Forelimb muscle (tissue), 1 donor: ENCODE data around the gene CYP46A1. TPM values are rescaled to one million over a fixed set of nuclear protein-coding genes. Genes with fewer than 3 reads are reported as not detected.
"Not testable (repeated sequence)": the region's sequence is repeated elsewhere in the genome, so short reads cannot be mapped to it uniquely, and the experiment has no call there.

Experiments
- DNase-seq: peaks from one replicate; pipeline ENCODE4 v3.0.0-alpha.2; 2013; ENCODE audit warnings: low read depth
- polyA plus RNA-seq: library from polyadenylated mRNA; unstranded; fragments of 120-200 nt; gene quantifications from one replicate; pipeline ENCODE4 v1.2.1, GENCODE V29; 2013; ENCODE audit not compliant: insufficient read length

Gene CYP46A1
- polyA plus RNA-seq, 1 donor = 4.7 TPM

DNA sequence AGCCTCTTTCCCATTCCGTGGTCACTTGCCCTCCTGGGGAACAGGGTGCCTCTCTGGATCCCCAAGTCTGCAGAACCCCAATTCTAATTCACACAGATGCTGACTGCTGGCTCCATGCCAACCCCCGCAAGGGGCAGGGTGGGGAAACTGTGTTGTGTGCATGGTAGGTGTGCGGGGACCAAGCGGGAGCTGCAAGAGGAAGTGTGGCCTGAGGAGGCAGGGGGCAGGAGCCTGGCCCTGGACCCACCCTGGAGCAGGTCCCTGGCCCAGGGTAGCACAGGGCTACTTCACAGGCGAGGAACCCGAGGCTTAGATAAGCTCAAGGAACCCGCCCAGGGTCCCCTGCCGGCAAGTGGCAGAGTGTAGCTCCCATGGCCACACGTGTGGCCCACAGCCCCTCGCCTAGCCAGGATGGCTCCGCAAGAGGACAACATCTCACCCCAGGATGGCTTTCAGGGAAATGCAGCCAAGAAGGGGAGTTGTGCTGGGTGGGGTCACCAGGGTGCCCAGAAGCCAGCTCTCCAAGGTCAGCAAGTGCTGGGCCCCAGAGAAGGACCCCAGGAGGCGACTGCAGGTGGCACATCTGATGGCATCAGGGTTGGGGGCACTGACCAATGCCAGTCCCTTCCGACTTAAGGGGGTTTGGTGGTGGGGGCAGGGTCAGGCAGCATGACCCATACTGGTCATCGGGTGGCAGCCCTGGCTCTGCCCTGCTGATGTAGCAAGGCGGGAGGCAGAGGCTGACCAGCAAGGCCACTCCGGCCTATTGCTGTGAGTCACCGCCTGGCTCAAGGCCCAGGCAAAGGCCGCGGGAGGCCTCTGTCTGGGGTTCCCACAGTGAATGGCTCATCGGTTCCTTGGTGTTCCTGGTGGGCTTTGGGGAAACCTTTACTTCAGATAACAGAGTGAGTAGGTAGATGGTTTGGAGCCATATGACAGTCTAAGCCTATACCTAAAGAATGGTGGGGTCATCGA is 71.8 kb downstream of the CYP46A1 start:
- peak; percentile 46 for DNase-seq

DNA sequence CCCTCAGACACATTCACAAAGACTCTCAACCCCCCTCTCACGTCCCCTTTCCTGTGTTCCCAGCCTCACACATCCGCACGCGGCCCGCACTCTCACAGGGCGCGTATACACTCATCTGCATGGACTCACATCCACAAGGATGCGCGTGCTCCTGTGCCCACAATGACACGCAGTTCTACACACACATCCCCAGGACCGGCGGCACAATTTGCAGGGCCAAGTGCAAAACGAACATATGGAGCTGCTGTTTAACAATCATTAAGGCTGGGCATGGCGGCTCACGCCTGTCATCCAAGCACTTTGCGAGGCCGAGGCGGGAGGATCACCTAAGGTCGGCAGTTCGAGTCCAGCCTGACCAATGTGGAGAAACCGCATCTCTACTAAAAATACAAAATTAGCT is 72.7 kb downstream of the CYP46A1 start:
- DNase-seq = no peak

DNA sequence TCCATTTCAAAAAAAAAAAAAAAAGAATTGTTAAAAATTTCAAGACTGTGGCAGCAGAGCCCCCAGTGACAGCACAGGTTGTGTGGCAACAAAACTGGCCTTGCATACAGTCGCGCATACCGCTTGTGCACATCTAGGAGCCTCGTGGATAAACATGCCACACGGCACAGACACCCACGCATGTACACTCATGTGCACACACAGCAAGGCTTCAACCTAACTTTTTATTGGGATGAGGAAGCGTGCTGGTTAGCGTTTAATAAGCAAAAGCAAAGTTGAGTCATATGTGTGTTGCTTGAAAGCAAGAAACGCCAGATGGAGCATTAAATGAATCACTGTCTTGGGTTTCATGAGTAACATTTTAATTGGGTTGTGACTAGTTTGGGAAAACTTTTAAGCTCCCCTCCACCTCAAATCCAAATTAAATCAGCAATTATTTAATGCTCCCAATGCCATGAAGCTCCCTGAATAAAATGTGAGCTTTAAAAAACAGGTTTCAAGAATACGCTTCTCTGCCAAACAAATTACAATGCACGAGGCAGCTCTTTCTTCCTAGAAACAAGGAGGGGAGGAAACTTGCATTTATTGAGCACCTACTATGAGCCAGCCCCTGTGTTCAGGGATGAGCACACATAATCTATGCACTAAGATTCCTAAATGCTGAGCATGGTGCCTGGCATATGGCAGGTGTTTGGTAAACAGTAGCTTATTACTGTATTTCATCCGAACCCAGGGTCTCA is 73.4 kb downstream of the CYP46A1 start:
- DNase-seq = no peak

DNA sequence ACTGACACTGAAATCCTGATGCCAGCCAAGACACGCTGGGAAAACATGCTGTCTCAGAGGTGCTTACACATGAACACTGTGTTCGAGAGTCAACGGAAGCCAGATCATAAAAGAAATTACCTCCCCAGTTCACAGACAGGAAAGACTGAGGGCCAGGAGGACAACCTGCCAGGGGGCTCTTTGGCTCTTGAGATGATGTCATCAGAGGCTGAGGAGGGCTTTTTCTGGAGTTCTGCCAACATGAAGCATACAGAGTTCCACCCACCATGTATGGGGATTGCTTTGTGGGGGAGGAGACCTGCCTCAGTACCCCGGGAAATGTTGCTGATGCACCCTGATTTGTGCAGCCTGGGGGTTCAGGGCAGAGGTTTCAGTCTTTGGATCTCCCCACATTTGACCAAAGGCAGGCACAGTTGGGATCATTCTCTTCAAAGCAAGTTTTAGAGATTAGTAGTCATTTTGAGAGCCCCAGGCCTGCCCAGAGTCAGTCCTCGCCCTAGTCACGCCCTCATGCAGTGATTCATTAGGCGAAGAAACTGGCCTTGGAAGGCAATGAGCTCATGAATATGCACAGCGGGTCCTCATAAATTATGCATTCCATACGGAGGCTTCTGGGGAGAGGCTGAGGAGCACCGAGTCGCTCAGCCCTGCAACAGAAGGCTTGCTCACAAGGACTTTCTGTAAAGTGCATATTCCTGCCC is 74.2 kb downstream of the CYP46A1 start:
- DNase-seq = peak; percentile 59

DNA sequence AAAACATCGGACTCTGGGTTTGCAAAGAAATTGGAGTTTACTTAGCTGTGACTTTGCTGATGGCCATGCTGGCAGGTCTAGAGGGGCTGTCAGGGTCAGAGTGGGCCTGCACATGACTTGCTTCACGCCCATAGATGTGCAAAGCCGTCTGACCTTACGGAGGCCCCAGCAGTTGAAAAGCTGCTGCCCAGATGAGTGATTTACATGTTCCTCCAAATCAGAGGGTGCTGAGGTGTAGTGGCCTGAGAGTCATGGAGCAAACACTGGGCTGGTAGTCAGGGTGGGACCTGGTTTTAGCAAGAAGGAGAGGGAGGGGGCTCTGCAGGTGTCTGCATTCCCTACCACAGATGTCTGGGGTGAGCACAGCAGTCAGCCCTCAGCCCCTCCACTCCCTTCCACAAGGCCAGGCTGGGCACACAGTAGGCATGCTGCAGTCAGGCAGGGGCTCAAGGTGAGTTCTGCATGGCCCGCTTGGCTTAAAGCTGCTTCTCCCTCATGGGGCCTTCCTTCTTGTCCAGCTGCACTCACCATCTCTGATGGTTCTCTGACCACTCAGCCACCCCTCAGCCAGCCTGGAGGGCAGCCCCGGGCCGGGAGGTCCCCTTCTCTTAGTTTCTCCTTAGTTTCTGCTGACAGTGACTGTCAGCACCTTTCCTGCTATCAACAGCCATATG is 74.9 kb downstream of the CYP46A1 start:
- no peak for DNase-seq

DNA sequence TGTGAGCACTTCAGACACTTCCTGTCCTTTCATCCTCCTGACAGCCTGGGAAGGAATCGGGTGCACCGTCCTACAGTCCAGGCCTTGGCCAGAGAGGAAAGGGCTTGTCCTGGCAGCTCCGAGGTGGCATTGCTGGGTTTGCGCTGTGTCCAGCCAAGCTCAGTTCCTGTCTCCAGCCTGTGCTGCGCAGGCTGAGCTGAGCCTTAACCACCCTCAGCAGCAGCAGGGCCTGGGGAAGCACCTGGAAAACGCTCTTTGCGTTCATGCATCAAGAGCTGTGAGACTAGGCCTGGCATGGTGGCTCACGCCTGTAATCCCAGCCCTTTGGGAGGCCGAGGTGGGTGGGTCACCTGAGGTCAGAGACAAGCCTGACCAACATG is 75.4 kb downstream of the CYP46A1 start:
- no peak for DNase-seq

DNA sequence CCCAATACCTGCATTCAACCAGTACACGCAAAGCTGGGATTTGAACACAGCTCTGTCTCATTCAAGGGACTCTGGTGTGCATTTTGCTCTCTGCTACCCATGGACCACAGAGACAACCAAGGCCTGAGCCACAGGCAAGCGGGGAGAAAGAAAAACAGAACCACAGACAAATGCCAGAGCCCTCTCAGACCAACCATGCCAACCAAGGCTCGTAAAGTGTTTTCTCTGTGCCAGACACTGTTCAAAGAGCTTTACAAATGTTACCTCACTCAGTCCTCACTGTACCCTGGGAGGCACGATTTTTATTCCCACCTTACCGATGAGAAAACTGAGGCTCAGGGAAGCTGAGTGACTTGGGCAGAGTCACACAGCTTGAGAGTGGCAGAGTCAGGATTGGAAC is 76.7 kb downstream of the CYP46A1 start:
- DNase-seq = no peak

DNA sequence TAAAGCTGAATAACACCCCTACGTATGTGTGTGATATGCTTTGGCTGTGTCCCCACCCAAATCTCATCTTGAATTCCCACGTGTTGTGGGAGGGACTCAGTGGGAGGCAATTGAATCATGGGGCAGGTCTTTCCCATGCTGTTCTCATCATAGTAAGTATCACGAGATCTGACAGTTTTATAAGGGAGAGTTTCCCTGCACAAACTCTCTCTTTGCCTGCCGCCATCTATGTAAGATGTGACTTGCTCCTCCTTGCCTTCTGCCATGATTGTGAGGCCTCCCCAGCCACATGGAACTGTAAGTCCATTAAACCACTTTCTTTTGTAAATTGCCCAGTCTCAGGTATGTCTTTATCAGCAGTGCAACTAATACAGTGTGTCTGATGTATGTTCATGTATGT is 78.8 kb downstream of the CYP46A1 start:
- DNase-seq = not testable (repeated sequence)

DNA sequence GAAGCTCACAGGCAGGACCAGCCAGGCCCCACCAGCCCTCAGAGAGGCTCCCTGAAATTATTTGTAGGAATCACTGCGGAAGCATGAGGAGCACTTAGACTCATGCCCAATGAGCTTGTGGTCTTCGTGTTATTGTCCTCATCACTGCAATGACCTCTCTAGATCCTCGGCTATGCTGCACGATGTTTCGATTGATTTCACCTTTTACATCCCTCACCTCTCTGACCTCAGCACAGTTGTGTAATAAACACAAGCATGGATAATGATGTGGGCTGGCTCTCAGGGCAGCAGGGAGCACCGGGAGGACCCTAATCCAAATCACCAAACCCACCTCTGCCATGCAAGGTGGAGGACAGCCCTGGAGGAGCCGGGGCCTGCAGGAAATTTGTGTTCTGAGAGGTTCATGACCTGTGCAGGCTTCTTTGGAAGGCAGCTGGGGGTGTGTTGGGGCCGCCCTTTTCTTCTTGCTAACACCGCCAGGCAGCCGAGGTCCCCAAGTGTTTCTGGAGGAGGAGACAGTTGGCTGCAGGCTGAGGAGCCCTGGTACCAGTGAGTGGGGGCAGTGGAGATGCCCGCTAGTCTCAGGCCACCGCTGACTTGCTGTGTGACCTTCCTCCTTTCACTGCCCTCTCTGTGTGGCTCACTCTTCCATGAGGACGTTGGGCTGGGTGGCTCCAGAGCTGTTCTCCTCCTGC is 79.6 kb downstream of the CYP46A1 start:
- no peak for DNase-seq

DNA sequence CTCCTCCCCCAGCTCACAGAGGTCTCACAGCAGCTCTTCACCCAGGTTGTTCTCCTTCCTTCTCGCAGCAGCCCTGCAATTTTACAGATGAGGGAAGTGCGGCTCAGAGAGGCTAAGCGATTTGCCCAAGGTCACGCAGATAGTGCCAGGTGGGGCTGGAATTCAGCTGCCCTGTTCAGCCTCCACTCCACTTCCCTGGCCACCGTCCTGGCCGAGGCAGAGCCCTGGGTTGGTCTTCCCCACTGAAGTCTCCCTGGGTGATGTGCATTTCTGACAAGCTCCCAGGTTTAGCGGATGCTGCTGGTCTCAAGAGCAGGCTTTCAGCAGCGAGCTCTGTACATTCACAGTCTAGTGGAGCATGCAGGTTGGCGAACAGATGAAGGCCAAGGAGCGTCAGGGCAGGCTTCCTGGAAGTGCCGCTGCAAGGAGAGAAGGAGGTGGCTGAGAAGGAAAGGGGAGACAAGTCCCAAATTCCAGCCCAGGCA is 80.2 kb downstream of the CYP46A1 start:
- DNase-seq = no peak

DNA sequence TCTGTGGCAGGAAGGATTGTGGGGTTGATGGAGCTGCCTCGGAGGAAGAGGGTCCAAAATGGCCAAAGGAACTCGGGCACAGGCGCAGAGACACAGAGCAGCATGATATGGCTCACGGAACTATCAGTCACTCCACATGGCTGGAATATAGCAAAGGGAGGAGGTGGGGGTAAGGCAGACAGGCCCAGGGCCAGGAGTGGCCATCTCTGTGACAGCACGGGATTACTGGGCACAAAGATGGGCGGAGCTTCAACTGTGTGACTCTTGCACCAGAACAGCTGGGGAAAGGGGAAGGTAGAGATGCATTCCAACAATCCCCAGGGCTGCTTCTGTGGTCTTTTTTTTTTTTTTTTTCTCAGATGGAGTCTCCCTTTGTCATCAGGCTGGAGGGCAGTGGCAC is 84.3 kb downstream of the CYP46A1 start:
- no peak for DNase-seq

DNA sequence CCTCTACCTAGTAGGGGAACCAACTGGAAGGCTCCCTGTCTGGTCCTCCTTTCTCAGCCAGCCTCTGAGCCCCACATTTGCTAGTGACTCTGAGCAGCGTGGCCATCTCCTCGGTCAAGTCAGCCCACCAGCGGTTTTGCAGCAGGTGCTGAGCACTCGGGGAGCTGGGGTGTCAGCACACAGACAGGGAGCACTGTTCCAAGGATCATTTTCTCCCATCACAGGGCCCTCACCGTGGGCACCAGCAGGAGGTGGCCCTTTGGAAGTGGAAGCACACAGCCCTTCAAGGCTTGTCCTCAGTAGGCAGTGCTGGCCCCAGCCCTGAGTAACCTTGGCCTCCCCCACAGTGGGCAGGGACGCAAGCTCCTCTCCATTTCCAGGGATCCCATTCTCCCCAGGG is 85.0 kb downstream of the CYP46A1 start:
- no peak for DNase-seq

DNA sequence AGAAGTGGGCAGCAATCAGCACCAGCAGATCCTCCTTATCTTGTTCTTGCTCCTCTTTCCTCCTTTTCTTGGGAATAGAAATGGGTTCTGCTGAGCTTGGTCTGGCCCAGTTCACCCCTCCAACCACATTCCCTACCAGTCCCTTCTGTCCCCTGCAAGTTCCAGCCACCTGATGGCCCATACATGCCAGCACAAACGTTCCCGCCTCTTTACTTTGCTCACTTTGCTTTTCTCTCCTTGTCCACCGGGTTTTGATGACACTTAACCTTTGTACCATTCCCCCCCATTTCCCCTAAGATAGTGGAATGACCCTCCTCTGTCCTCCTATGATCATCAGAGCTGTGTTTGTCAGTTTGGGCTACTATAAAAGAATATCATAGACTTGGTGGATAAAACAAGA is 85.7 kb downstream of the CYP46A1 start:
- no peak for DNase-seq

DNA sequence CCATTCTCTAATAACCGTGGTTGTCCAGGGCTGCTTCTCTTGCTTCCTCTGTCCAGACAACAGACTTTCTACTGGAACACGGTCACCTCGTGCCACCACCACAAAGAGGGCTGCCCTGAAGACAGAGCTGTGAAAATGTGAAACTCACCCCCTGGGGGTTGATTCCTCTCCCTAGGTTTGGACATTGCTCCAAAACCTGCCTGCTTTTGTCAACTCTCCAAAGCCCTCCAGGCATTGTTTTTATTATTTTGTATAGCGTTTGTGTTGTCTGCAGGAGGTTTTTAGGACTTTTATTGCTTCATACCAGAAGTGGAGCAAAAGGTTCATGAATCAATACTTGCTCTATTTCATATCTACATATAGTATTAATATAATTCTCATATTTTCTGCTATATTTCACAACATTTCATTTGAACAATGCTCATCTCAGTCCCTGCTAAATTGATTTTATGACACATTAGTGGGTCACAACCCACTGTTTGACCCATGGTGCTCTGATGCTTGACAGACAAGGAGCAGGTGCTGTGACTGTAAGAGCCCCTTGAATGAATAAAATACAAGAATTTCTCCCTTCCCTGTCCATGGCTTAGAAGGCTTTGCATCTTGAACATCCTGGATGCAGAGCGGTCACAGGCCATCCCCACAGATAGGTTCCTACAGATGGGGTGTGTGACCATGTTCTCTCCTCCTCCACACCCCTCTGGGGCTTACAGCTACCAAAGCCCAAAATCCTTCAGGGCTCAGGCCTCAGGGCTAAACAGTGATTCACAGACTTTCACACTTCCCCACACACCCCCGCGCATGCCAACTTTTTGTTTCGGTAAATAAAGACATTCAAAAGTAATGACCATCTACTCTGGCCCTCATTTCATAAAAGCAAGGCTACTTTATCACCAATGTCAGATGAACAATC is 88.5 kb downstream of the CYP46A1 start:
- DNase-seq = no peak

DNA sequence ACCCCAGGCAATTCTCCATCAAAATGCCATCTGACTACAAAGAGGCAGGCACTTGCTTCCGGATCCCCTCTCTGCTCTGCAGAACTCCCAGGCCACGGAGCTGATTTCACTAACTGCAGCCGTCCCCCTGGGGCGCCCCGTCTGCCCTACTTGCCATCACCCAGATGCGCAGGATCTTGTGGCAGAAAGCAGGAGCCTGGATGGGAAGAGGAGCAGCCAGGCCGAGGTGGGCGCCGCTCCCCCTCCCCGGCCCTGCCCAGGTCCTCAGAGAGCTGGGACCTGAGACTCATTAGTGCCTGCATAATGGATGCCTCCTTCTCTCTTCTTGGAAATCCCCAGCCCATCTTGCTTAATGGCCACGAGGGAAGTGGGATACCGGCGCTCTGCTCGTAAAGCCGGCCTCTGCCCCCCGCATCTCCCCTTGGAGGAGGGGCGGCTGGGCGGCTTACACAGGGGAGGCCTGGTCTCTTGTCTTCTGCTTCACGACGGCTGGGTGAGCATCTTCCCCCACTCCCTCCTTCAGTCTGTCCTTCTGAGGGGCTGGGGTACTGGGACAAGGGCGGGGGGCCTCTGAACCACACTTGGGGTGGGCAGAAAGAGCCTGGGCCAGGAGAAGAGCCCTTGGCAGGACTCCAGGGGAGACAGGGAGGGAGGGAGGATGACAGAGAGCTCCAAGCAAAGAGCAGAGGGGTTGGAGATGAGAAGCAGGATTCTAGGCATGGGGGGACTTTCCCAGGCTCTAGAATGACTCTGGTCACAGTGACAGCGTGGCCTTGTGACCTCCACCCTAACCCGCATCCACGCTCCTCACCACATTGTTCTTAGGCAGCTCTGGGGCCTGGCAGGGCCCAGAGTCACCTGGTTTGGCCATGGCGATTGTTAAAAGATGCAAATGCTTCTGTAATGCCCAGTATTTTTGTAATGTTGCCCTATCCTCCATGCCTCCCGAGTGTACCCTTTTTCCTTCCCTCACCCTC is 89.7 kb downstream of the CYP46A1 start:
- DNase-seq = no peak

DNA sequence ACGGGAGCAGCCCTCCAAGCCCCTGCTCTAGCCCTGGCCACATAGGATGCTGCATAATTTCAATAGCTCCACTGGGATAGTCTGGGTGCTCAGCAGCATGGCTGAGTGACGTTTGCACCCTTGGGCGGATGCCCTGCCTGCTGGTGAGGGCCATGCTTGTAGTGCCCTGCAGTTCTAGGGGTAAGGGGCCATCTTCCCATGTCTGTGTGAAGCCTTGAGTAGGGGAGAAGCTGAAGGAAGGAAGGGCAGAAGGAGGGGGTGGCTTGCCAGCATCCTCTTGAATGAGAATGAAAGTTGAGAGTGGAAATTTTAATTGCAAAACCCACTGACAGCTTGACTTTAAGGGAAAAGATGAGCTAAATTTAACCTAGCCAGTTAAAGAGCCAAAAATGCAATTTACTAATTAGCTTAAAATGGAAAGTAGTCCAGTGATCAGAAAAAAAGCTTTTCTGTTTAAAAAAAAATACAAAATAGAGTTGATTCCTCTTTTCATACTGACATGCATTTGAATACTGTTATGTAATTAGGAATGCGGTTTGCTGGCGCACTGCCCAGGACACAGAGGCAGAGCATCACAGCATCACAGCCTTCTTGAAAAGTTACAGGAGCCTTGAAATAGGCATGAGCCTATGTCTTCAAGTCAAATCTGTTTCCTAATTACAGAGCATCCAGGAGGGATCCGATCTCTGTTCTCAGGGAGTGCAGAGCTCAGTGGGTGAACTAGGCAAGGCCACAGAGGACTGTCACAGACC is 90.6 kb downstream of the CYP46A1 start:
- no peak for DNase-seq

DNA sequence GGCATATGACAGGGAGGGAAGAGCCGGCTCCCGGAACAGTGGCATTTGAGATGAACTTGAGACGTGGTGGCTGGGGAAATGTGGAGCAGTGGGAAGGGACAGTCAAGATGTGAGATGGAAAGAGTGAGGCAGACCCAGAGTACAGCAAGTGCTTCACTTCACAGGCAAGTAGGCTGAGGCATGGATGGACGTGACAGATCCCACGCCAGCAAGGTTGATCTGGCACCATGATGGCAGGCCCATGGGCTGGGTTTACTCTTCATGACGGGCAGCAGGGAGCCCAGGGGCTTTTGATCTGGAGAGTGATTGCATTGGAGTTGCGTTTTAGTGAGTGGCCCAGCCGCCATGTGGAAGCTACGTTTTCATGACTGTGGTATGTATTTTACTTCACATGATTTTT is 91.3 kb downstream of the CYP46A1 start:
- DNase-seq = no peak
